Duodenal mucosa (tissue), 2 donors: ENCODE results near the gene TSEN2.
"Not testable (repeated sequence)": the region's sequence is repeated elsewhere in the genome, so short reads cannot be mapped to it uniquely, and the experiment has no call there.

Experiments
- H3K27ac ChIP-seq: one replicate; pipeline ENCODE4 v1.7.0; 2013; ENCODE audit warnings: low read depth, low read length
- H3K27me3 ChIP-seq, 2 donors: one replicate each; pipeline ENCODE4 v1.7.0; 2013; ENCODE audit warnings: low read length in 2 of 2, control low read depth in 1 of 2; ENCODE audit not compliant: insufficient read depth in 2 of 2, control insufficient read depth in 1 of 2
- H3K36me3 ChIP-seq, 2 donors: one replicate each; pipeline ENCODE4 v1.7.0; 2013; ENCODE audit warnings: low read length in 2 of 2, control low read depth in 1 of 2; ENCODE audit not compliant: insufficient read depth in 2 of 2, control insufficient read depth in 1 of 2
- H3K4me1 ChIP-seq, 2 donors: one replicate each; pipeline ENCODE4 v1.7.0; 2013; ENCODE audit warnings: low read length in 2 of 2, control low read depth in 1 of 2; ENCODE audit not compliant: insufficient read depth in 2 of 2, control insufficient read depth in 1 of 2
- H3K4me3 ChIP-seq, 2 donors: one replicate each; pipeline ENCODE4 v1.7.0; 2013; ENCODE audit warnings: low read length in 2 of 2, low read depth in 1 of 2
- H3K9ac ChIP-seq, 2 donors: one replicate each; pipeline ENCODE4 v1.7.0; 2013; ENCODE audit warnings: low read length in 2 of 2, low read depth in 1 of 2
- H3K9me3 ChIP-seq, 2 donors: one replicate each; pipeline ENCODE4 v1.7.0; 2013; ENCODE audit warnings: low read length in 2 of 2, control low read depth in 1 of 2; ENCODE audit not compliant: control insufficient read depth in 1 of 2

Gene TSEN2

GRCh38 chr3:12470680-12471079 is 13.6 kb upstream of the TSEN2 start:
- H3K9me3 ChIP-seq: no peaks in the 10 kb centered on the region
- no peaks in the 10 kb centered on the region for H3K36me3 ChIP-seq
- H3K4me1 ChIP-seq: peaks cover 4 to 10% of the 10 kb centered on the region in 2 donors
- H3K9ac ChIP-seq: no peak overlapping the region
- no peak overlapping the region for H3K4me3 ChIP-seq
- H3K27me3 ChIP-seq: no peaks in the 10 kb centered on the region
- H3K27ac ChIP-seq: no peak overlapping the region

DNA sequence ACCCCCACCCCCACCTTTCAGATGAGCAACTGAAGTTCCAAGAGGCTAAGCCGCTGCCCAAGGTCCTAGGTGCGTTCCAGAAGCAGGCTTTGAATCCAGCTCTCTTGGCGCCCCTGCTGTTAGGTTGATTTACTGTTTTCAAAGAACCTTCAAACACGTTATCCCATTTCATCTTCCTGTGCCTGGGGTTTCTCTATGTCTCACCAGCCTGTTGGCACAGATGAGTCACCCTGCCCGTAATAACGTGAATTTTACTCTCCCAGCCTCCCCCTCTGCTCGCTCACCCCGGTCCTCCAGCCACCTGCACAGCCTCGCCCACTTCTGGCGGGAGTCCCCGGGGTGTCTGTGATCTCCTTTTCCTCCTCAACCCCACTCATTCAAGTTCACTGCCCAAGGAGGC is 13.0 kb upstream of the TSEN2 start:
- Histone ChIP-seq H3K9ac (no peak overlapping the region), H3K36me3 (no peaks in the 10 kb centered on the region), H3K27me3 (no peaks in the 10 kb centered on the region), H3K9me3 (no peaks in the 10 kb centered on the region), H3K4me3 (no peak overlapping the region), H3K4me1 (peaks cover 10% of the 10 kb centered on the region in 2 donors), H3K27ac (no peak overlapping the region)

- Histone ChIP-seq H3K9me3 (no peaks in the 10 kb centered on the region), H3K4me1 (peaks cover 10 to 19% of the 10 kb centered on the region in 2 donors), H3K9ac (no peak overlapping the region), H3K4me3 (no peak overlapping the region), H3K27ac (no peak overlapping the region), H3K36me3 (no peaks in the 10 kb centered on the region), H3K27me3 (no peaks in the 10 kb centered on the region)
Measured at GRCh38 chr3:12472000-12472610, 12.2 kb upstream of the TSEN2 start.

- Histone ChIP-seq H3K27me3 (no peaks in the 10 kb centered on the region), H3K4me3 (no peak overlapping the region), H3K4me1 (peaks cover 10 to 21% of the 10 kb centered on the region in 2 donors), H3K9me3 (no peaks in the 10 kb centered on the region), H3K36me3 (no peaks in the 10 kb centered on the region), H3K9ac (no peak overlapping the region), H3K27ac (no peak overlapping the region)
Measured at GRCh38 chr3:12472796-12473195, 11.5 kb upstream of the TSEN2 start.

DNA sequence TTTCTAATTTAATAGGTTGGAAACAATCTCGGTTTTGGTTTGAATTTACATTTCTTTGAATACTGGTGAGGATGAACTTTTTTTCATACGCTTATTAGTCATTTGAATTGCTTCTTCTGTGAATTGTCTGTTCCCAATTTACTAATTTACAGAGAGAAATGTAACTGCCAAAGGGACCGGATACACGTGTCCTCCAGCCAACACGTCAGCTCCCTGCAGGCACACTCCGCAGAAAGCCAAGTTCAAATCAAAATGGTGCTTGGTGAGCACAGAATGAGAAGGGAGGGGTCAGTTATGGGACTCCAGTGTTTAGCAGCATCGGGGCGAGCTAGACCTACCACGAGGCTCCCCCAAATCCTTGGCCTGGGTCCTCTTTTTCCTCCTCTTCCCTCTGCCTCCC is 10.8 kb upstream of the TSEN2 start:
- H3K36me3 ChIP-seq: no peaks in the 10 kb centered on the region
- no peaks in the 10 kb centered on the region for H3K27me3 ChIP-seq
- H3K9me3 ChIP-seq: no peaks in the 10 kb centered on the region
- no peak overlapping the region for H3K27ac ChIP-seq
- H3K4me3 ChIP-seq: no peak overlapping the region
- H3K4me1 ChIP-seq: peaks cover 10 to 21% of the 10 kb centered on the region in 2 donors
- no peak overlapping the region for H3K9ac ChIP-seq

- H3K9me3 ChIP-seq: no peaks in the 10 kb centered on the region
- no peak overlapping the region for H3K27ac ChIP-seq
- no peaks in the 10 kb centered on the region for H3K27me3 ChIP-seq
- H3K36me3 ChIP-seq: no peaks in the 10 kb centered on the region
- H3K9ac ChIP-seq: no peak overlapping the region
- H3K4me3 ChIP-seq: no peak overlapping the region
- peaks cover 12 to 35% of the 10 kb centered on the region in 2 donors for H3K4me1 ChIP-seq
Measured at GRCh38 chr3:12476238-12476897, 7.9 kb upstream of the TSEN2 start.

GRCh38 chr3:12477256-12477655 is 7.0 kb upstream of the TSEN2 start:
- no peak overlapping the region for H3K9ac ChIP-seq
- H3K4me3 ChIP-seq: no peak overlapping the region
- H3K27ac ChIP-seq: no peak overlapping the region
- no peaks in the 10 kb centered on the region for H3K36me3 ChIP-seq
- H3K27me3 ChIP-seq: no peaks in the 10 kb centered on the region
- no peaks in the 10 kb centered on the region for H3K9me3 ChIP-seq
- peaks cover 7 to 34% of the 10 kb centered on the region in 2 donors for H3K4me1 ChIP-seq

GRCh38 chr3:12478326-12478725 is 6.0 kb upstream of the TSEN2 start:
- Histone ChIP-seq H3K4me3 (no peak overlapping the region), H3K4me1 (peaks cover 15 to 40% of the 10 kb centered on the region in 2 donors), H3K36me3 (no peaks in the 10 kb centered on the region), H3K9me3 (no peaks in the 10 kb centered on the region), H3K27ac (no peak overlapping the region), H3K27me3 (no peaks in the 10 kb centered on the region), H3K9ac (no peak overlapping the region)

DNA sequence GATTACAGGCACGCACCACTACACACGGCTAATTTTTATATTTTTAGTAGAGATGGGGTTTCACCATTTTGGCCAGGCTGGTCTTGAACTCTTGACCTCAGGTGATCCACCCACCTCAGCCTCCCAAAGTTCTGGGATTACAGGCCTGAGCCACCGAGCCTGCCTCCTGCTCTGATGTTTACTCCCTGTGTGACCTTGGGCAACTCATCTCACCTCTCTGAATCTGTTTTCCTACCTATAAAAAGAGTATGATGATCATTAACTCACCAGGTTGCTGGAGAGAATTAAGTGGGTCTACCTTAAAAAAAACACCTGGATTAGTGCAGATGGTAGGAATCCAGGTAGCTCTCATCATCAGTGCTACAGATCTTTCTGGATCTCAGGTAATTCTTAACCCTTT is 5.1 kb upstream of the TSEN2 start:
- H3K27ac ChIP-seq, H3K4me3 ChIP-seq, H3K9me3 ChIP-seq, H3K36me3 ChIP-seq, H3K9ac ChIP-seq, H3K27me3 ChIP-seq: not testable (repeated sequence)
- H3K4me1 ChIP-seq: peaks cover 22 to 47% of the 10 kb centered on the region in 2 donors

DNA sequence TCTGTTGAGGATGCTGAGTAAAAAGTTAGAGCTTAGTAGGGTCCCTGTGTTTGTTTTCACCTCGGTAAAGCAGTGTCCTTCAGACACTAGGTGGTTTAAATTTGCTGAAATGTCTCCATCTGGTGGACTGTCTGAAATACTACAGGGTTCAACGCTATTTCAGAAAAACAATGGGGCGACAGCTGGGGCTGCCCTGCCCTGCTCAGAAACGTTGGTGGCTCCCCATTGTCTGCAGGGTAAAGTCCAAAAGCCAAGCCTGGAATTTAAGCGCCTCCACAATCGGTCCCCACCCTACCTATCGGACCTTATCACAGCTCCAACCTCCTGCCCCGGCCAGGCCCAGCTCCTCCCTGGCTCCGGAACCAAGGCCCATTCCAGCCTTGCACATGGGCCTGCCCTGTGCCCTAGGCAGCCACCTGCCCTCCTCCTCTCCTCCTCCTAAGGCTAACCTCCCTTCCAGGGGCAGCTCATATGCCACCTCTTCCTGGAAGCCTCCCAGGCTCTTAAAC is 4.3 kb upstream of the TSEN2 start:
- H3K9me3 ChIP-seq: no peaks in the 10 kb centered on the region
- H3K27ac ChIP-seq: no peak overlapping the region
- no peak overlapping the region for H3K9ac ChIP-seq
- peaks cover 25 to 50% of the 10 kb centered on the region in 2 donors for H3K4me1 ChIP-seq
- H3K27me3 ChIP-seq: no peaks in the 10 kb centered on the region
- no peaks in the 10 kb centered on the region for H3K36me3 ChIP-seq
- H3K4me3 ChIP-seq: no peak overlapping the region
